Activated CD4-positive, alpha-beta T cell treated with anti-CD3 and anti-CD28 coated beads, Interleukin-2, amount 10 ng/mL, durations not matched to agents 24 days and 14 days (primary cell): ENCODE results near the gene PTCSC3. TPM values are rescaled to one million over a fixed set of nuclear protein-coding genes. Genes with fewer than 3 reads are reported as not detected.
"Not testable (repeated sequence)": the region's sequence is repeated elsewhere in the genome, so short reads cannot be mapped to it uniquely, and the experiment has no call there.

Experiments
- DNase-seq: peaks from one replicate; pipeline ENCODE4 v3.0.0; 2022
- H3K27ac Mint-ChIP-seq: one replicate; pipeline ENCODE4 v1.8.0; 2022; ENCODE audit warnings: mild to moderate bottlenecking, mixed read lengths
- H3K27me3 Mint-ChIP-seq: one replicate; pipeline ENCODE4 v1.8.0; 2022; ENCODE audit warnings: mixed read lengths
- H3K36me3 Mint-ChIP-seq: one replicate; pipeline ENCODE4 v1.8.0; 2022; ENCODE audit warnings: low read depth, mild to moderate bottlenecking, mixed read lengths
- H3K4me1 Mint-ChIP-seq: one replicate; pipeline ENCODE4 v1.8.0; 2021; ENCODE audit warnings: mixed read lengths
- H3K4me3 Mint-ChIP-seq: one replicate; pipeline ENCODE4 v1.8.0; 2022; ENCODE audit warnings: mild to moderate bottlenecking, moderate library complexity, mixed read lengths
- H3K9me3 Mint-ChIP-seq: one replicate; pipeline ENCODE4 v1.8.0; 2021; ENCODE audit warnings: mixed read lengths
- intact Hi-C: fragments of 100-400 bp; cut with micrococcal nuclease; formaldehyde crosslinking; loops from one replicate; pipeline ENCODE4 v1.15.1; 2023
- total RNA-seq: library from RNA; stranded (reverse); gene quantifications from 2 replicates; pipeline ENCODE4 v1.2.3, GENCODE V29; 2022

The PTCSC3 gene
- total RNA-seq, 1 donor from 2014 or later: not detected

DNA sequence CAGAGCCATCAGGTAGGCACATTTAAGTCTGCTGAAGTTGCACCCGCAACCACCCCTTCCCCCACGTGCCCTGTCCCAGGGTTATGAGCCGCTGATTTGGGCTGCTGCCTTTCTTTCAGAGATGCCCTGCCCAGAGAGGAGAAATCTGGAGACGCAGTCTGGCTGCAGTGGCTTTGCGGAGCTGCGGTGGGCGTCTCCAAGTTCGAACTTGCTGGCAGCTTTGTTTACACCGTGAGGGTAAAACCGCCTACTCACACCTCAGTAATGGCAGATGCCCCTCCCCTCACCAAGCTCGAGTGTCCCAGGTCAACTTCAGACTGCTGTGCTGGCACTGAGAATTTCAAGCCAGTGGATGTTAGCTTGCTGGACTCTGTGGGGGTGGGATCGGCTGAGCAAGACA lies 14.7 kb downstream of the PTCSC3 start:
- H3K27ac Mint-ChIP-seq: no peak overlapping the region
- intact Hi-C loops: no loop called here
- no peaks in the 10 kb centered on the region for H3K4me1 Mint-ChIP-seq
- H3K9me3 Mint-ChIP-seq: no peaks in the 10 kb centered on the region
- no peaks in the 10 kb centered on the region for H3K27me3 Mint-ChIP-seq
- H3K36me3 Mint-ChIP-seq: no peaks in the 10 kb centered on the region
- H3K4me3 Mint-ChIP-seq: no peak overlapping the region
- DNase-seq: no peak

DNA sequence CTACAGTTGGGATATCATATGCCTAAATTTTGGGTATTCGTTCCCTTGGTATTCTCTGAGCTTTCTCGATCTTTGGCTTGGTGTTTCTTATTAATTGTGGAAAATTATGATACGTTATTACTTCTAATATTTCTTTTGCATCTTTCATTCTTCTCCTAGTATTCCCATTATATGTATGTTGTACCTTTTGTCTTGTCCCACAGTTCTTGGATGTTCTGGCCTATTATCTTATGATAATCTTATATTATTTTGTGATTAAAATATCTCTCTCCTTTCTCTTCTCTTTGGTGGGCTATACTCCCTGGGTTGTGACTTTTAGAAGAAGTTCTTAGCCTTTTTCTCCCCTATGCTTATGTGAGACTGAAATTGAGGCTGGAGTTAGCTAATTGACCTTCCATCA lies 25.2 kb downstream of the PTCSC3 start:
- Mint-ChIP-seq H3K9me3 (no peaks in the 10 kb centered on the region), H3K27me3 (no peaks in the 10 kb centered on the region), H3K27ac (no peak overlapping the region), H3K4me1 (no peaks in the 10 kb centered on the region), H3K4me3 (no peak overlapping the region), H3K36me3 (no peaks in the 10 kb centered on the region)
- intact Hi-C loops: no loop called here
- DNase-seq: no peak

DNA sequence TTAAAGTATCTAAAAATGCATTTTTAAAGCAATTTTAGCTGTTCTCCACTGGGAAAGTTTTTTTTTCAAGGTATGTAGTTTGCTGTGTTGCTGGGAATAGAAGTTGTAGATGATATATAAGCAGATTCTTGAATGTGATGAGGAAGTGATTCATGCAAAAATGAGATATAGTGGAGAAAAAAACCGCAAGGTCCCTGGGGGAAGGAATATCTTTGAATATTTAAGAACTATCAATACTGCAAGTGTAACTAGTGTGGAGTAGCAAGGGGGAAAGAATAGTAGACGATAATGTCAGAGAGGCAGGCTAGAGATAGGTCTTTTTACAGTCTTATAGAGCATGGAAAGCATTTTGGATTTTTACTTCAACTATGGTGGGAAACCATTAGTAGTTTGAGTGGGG lies 42.5 kb downstream of the PTCSC3 start:
- DNase-seq: no peak
- Mint-ChIP-seq H3K36me3 (no peaks in the 10 kb centered on the region), H3K4me1 (no peaks in the 10 kb centered on the region), H3K27ac (no peak overlapping the region), H3K9me3 (no peaks in the 10 kb centered on the region), H3K27me3 (no peaks in the 10 kb centered on the region), H3K4me3 (no peak overlapping the region)
- intact Hi-C loops: no loop called here

DNA sequence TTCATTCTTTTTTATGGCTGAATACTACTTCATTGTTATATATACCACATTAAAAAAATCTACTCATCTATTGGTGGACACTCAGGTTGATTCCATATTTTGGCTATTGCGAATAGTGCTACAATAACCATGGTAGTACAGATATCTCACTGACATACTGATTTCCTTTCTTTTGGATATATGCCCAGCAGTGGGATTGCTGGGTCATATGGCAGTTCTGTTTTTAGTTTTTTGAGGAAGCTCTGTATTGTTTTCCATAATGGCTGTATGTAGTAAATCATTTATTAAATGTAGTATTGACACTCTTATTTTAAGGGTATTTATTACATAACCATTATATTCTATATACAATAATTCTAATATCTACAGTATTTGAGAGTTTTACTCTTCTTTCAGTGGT lies 43.7 kb downstream of the PTCSC3 start:
- H3K27me3 Mint-ChIP-seq: no peaks in the 10 kb centered on the region
- intact Hi-C loops: no loop called here
- no peak for DNase-seq
- H3K4me1 Mint-ChIP-seq: no peaks in the 10 kb centered on the region
- H3K4me3 Mint-ChIP-seq: no peak overlapping the region
- H3K27ac Mint-ChIP-seq: no peak overlapping the region
- H3K9me3 Mint-ChIP-seq: no peaks in the 10 kb centered on the region
- no peaks in the 10 kb centered on the region for H3K36me3 Mint-ChIP-seq

DNA sequence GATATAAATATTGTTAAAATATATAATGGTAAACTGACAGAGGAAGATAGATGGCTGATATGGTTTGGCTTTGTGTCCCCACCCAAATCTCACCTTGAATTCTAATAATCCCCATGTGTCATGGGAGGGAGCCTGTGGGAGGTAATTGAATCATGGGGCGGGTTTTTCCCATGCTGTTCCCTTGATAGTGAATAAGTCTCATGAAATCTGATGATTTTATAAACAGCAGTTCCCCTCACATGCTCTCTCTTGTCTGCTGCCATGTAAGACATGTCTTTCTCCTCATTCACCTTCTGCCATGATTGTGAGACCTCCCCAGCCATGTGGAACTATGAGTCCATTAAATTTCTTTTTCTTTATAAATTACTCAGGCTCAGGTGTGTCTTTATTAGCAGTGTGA lies 46.3 kb downstream of the PTCSC3 start:
- Mint-ChIP-seq H3K4me3 (no peak overlapping the region), H3K27me3 (no peaks in the 10 kb centered on the region), H3K9me3 (no peaks in the 10 kb centered on the region), H3K36me3 (no peaks in the 10 kb centered on the region), H3K27ac (no peak overlapping the region), H3K4me1 (no peaks in the 10 kb centered on the region)
- intact Hi-C loops: no loop called here
- DNase-seq: no peak

DNA sequence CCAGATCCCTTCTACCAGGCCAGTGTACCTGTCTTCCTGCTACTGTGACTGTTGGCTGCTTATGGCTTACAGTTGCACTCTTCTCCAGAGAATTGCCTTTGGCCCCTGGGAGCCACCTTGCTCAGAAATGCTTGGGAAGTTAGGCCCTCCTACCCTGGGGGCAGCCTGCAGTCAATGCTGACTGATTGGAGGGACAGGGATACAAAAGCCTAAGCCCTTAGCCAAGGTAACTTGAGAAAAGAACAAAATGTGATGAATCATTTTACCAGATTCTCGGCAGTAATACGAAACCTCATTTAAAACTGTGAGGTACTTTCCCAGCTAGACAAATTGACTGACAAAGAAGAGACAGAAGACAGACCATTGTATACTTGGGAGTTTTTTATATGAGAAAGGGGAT lies 47.3 kb downstream of the PTCSC3 start:
- H3K9me3 Mint-ChIP-seq: no peaks in the 10 kb centered on the region
- intact Hi-C loops: no loop called here
- H3K27me3 Mint-ChIP-seq: no peaks in the 10 kb centered on the region
- no peak overlapping the region for H3K4me3 Mint-ChIP-seq
- H3K4me1 Mint-ChIP-seq: no peaks in the 10 kb centered on the region
- no peak for DNase-seq
- H3K27ac Mint-ChIP-seq: no peak overlapping the region
- H3K36me3 Mint-ChIP-seq: no peaks in the 10 kb centered on the region

DNA sequence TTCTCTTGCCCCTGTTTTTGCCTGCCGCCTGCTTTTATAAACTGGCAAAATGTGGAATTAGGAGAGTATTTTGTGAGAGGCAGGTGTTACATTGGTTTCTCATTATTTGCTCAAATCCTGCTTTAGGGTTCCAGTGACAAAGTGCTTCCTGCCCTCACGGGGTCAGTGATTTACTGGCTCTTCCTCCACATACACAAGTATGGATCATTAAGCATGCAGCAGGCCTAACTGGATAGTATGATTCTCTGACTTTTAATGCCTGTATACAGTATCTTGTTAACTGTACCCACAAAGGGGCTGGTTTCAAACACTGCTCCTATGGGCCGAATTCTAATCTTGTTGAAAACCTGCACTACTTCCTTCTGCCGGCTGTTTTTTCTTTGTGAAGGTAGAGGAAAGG lies 63.2 kb downstream of the PTCSC3 start:
- no peaks in the 10 kb centered on the region for H3K9me3 Mint-ChIP-seq
- no peak overlapping the region for H3K4me3 Mint-ChIP-seq
- DNase-seq: no peak
- H3K27me3 Mint-ChIP-seq: peaks cover 4% of the 10 kb centered on the region
- intact Hi-C loops: no loop called here
- H3K27ac Mint-ChIP-seq: no peak overlapping the region
- H3K4me1 Mint-ChIP-seq: no peaks in the 10 kb centered on the region
- no peaks in the 10 kb centered on the region for H3K36me3 Mint-ChIP-seq

DNA sequence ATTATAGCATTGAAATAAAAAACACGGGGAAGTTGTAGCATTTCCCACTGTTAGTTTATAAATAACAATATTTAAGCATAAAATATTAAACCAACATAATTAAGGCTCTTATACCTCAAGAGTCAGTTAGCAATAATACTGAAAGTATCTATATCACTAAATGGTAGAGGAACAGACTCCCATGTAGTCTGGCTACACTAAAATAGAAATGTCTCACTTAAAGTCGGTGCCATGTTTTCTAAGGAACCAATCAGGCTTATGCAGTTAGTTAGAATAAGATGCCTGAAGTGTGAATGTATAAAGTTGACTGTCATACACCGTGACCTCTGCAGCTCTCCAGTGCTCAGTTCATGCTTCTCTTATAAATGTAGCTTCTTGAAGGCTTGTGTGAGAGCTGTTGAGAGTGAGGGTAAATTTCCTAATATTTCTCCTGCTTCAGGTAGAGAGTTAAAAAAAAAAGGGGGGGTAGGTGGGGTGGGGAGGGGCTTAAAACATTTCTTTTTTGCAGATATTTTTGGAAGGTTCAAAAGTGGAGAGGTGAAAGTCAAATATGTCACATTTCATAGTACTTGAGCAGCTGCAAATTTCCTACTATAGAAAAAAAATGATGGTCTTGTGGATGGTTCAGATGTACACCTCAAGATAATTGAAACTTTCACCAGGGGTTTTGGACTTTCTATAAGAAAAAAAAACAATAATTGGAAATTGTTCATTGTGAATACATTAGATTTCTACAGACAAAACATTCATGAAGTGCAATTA lies 64.5 kb downstream of the PTCSC3 start:
- Mint-ChIP-seq H3K27ac (no peak overlapping the region), H3K4me1 (no peaks in the 10 kb centered on the region), H3K36me3 (no peaks in the 10 kb centered on the region), H3K27me3 (peaks cover 6% of the 10 kb centered on the region), H3K9me3 (no peaks in the 10 kb centered on the region), H3K4me3 (no peak overlapping the region)
- no peak for DNase-seq
- intact Hi-C loops: no loop called here

DNA sequence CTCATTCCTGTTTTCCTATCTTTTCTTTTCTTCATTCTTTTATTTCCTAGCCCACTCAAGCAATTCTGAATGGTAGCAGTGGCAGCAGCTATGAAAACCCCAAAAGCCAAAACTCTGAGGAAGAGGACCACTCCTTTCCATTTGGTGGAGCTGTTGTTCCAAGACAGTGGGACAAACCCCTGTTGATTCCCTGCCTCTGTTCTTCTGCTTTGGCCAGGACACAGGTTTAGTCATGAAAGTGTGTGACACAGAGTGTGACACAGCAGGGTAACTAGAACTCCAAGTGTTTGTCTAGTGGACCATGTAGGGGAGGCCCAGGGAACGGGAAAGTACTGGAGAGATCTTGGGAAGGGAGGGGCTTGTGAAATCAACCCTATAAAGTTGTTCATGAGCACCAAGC lies 71.1 kb downstream of the PTCSC3 start:
- no peaks in the 10 kb centered on the region for H3K9me3 Mint-ChIP-seq
- H3K36me3 Mint-ChIP-seq: no peaks in the 10 kb centered on the region
- no peaks in the 10 kb centered on the region for H3K4me1 Mint-ChIP-seq
- intact Hi-C loops: no loop called here
- DNase-seq: no peak
- no peak overlapping the region for H3K27ac Mint-ChIP-seq
- H3K4me3 Mint-ChIP-seq: no peak overlapping the region
- peaks cover 16% of the 10 kb centered on the region for H3K27me3 Mint-ChIP-seq

DNA sequence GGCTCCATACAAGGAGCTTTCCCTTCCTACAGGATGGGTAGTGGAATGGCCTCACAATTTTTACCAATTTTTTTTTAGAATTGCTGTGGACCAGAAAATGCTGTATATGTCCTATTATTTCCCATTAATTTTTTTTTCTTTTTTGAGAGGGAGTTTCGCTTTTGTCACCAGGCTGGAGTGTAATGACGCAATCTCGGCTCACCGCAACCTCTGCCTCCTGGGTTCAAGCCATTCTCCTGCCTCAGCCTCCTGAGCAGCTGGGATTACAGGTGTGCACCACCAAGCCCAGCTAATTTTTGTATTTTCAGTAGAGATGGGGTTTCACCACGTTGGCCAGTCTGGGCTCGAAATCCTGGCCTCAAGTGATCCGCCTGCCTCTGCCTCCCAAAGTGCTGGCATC lies 72.3 kb downstream of the PTCSC3 start:
- H3K27ac Mint-ChIP-seq, DNase-seq, intact Hi-C loops, H3K36me3 Mint-ChIP-seq, H3K4me3 Mint-ChIP-seq, H3K9me3 Mint-ChIP-seq, H3K4me1 Mint-ChIP-seq: not testable (repeated sequence)
- H3K27me3 Mint-ChIP-seq: peaks cover 13% of the 10 kb centered on the region

DNA sequence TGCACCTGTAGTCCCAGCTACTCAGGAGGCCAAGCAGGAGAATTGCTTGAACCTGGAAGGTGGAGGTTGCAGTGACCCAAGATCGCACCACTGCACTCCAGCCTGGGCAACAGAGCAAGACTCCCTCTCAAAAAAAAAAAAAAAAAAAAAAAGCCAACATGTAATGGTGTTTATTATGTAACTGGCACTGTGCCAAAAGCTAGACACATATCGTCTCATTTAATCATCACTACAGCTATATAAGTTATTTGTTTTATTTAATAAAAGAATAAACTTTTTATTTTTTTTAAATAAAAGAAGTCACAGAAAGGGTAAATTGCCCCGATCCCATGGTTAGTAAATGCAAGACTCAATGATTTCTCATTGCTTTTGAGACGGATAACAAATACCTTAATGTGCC lies 76.9 kb downstream of the PTCSC3 start:
- H3K4me1 Mint-ChIP-seq: no peaks in the 10 kb centered on the region
- H3K27me3 Mint-ChIP-seq: peaks cover 4% of the 10 kb centered on the region
- no peaks in the 10 kb centered on the region for H3K36me3 Mint-ChIP-seq

DNA sequence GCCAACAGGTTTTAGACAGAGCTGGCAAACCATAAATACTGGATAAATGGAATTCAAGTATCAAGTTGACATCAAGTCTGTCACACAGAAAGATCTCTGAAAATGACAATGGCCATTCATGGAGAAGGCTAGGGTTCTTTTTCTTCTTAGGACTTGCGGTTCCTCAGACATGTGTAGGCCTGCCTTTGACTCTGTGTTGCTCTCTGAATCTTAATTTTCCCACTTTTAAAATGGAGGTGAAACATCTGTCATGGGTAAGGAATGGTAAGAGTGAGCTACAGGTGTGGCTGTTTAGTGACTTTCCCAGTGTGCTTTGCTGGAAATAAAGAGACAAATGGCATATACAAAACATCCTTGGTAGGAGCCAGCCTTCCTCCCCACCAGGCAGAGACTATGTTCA lies 79.2 kb downstream of the PTCSC3 start:
- Mint-ChIP-seq H3K4me1 (no peaks in the 10 kb centered on the region), H3K27ac (no peak overlapping the region), H3K27me3 (peaks cover 4% of the 10 kb centered on the region), H3K4me3 (no peak overlapping the region), H3K9me3 (no peaks in the 10 kb centered on the region), H3K36me3 (no peaks in the 10 kb centered on the region)
- DNase-seq: no peak
- intact Hi-C loops: no loop called here

More for the DNA sequence above, 76.9 kb downstream of the PTCSC3 start:
- H3K27ac Mint-ChIP-seq: no peak overlapping the region
- no peak overlapping the region for H3K4me3 Mint-ChIP-seq
- no peaks in the 10 kb centered on the region for H3K9me3 Mint-ChIP-seq
- DNase-seq: no peak
- intact Hi-C loops: no loop called here

DNA sequence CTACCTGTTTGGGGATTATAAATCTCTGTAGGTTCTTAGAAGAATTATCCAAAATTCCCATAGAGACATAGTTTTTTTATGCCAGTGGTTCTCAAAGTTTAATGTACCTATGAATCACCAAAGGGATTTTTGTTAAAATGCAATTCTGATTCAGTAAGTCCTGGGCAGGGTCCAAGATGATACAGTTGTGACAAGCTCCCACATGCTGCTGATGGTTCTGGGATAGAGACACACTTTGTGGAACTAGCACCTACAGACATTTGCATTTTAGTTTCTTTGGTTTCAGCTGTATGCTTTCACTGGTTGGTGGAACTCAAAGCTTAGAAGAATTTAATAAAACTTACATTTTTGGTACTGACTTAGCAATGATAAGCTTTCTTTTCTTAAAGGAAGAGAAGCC lies 80.4 kb downstream of the PTCSC3 start:
- intact Hi-C loops: no loop called here
- H3K4me3 Mint-ChIP-seq: no peak overlapping the region
- peaks cover 4% of the 10 kb centered on the region for H3K27me3 Mint-ChIP-seq
- H3K36me3 Mint-ChIP-seq: no peaks in the 10 kb centered on the region
- H3K9me3 Mint-ChIP-seq: no peaks in the 10 kb centered on the region
- no peak for DNase-seq
- no peak overlapping the region for H3K27ac Mint-ChIP-seq
- H3K4me1 Mint-ChIP-seq: no peaks in the 10 kb centered on the region

DNA sequence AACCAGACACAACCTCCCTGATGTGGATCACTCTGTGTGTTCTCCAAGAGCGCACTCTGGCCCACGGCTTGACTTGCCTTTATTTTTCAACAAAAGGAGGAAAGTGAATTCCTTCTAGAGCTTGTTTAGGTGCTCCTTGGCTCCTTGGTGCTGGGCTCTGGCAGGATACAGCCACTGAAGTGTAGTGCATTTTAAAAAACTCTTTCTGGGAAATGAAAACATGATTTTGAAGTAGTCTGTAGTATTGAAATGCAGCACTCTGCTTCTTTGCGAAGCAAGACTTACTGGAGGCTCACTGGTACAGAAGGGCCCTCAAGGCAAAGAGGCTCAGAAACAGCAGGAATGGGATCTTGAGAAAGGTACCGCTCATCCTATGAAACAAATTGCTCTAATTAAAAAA lies 81.6 kb downstream of the PTCSC3 start:
- no peak overlapping the region for H3K4me3 Mint-ChIP-seq
- peaks cover 4% of the 10 kb centered on the region for H3K27me3 Mint-ChIP-seq
- H3K27ac Mint-ChIP-seq: no peak overlapping the region
- H3K4me1 Mint-ChIP-seq: no peaks in the 10 kb centered on the region
- intact Hi-C loops: no loop called here
- no peak for DNase-seq
- H3K9me3 Mint-ChIP-seq: no peaks in the 10 kb centered on the region
- no peaks in the 10 kb centered on the region for H3K36me3 Mint-ChIP-seq

DNA sequence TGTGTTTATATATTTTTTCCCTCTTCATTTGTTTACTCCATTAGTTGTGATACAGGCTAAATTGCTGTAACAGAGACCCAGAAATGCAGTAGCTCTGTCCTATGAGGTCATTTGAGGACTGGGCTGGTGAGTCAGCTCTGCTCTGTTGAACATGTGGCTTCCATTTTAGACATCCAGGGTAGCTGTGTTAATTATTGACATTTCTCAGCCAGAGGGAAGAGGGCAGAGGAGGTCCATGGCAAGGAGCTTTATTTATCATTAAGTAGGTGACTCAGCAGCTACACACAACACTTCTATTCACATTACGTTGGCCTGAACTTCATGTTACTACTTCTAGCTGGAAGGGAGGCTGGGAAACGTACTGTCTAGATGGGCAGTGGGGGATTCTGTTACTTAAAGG lies 85.4 kb downstream of the PTCSC3 start:
- Mint-ChIP-seq H3K4me3 (no peak overlapping the region), H3K9me3 (no peaks in the 10 kb centered on the region), H3K27me3 (peaks cover 3% of the 10 kb centered on the region), H3K27ac (no peak overlapping the region), H3K36me3 (no peaks in the 10 kb centered on the region), H3K4me1 (no peaks in the 10 kb centered on the region)
- no peak for DNase-seq
- intact Hi-C loops: no loop called here
